Stimulated activated CD8-positive, alpha-beta memory T cell treated with anti-CD3 and anti-CD28 coated beads, Interleukin-7, amount 100 ng/mL, for 48 hours (primary cell): ENCODE data around the gene TPCN2.
A peak's percentile ranks its signal among the peaks of the same experiment; 100 is the strongest.

Experiments
- DNase-seq, 2 donors: peaks; one replicate each; pipeline ENCODE4 v3.0.0-alpha.2; 2020; ENCODE audit warnings: low read depth in 1 of 2; ENCODE audit errors: extremely low read depth in 1 of 2

Gene TPCN2

DNA sequence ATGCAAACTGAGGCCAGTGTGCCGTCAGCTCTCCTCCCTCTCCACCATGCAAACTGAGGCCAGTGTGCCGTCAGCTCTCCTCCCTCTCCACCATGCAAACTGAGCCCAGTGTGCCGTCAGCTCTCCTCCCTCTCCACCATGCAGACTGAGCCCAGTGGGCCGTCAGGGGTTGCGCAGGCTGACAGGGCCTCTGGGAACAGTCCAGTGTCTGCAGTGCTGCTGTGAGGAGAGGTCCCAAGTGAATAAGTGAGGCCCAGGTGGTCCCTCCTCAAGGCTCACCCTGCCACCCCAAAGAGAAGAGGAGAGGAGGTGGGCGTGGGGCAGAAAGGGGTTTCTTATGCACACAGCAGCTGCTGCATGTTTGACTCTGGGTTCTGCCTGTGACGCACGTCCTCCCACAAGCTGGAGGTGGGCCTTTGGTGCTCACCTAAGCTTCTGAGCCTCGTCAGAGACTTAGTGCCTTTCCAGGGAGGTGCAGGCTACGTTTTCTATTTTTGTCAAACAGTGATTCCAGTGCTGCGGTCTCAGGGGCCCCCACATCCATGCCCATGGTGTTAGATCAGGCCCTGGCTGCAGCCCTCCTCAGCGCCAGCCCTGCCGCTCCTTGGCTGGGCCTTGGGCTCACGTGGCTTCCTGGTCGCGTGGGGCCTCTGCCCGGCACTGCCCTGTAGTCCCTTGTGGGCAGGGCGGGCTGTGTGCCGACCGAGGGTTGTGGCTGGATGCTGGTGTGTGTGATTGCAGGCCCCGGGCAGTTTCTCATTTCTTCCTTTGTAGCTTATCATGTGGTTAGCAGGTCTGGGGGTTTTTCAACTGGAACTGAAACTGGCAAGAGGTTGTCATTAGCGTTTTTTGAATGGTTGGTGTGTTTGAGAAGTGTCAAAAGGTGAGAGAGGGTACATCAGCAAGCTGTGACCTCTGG, 7.1 kb downstream of the TPCN2 start:
- DNase-seq = peak in 1 of 2 donors; percentile 44

DNA sequence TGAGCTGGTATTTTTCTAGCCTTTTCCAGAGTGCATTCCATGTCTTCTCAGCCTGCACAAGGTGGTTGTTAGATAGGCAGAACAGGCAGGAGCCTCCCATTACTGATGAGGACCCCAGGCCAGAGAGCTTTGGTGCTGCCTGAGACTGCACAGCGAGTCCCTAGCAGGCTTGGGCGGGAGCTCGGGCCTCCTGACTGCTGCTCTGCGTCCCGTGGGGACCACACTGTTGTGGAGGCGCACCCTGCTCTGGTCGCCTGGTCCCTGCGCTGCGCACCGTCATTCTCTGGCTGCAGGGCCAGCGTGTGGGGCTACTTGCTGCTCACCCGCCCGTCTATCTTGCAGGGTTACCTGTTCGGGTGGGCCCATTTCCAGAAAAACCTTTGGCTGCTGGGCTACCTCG, 8.5 kb downstream of the TPCN2 start:
- DNase-seq = no peak

DNA sequence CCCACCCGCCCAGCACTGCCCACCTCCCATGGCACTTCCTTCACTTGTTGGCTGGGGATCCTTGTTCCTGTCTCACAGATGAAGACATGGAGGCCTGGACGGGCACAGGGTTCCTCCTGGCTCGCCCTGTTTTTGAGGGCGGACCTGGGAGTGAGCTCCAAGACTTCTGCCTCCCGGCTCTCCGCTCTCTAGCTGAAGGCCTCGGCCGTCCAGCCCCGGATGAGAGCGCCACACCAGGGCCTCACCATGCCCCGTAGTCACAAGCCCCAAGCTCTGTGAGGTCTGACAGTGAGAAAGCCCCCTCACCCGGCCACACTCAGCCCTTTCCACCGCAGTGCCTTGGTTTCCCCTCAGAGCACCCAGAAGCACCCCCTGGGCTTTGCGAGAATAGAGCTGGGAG, 9.1 kb downstream of the TPCN2 start:
- DNase-seq = no peak

DNA sequence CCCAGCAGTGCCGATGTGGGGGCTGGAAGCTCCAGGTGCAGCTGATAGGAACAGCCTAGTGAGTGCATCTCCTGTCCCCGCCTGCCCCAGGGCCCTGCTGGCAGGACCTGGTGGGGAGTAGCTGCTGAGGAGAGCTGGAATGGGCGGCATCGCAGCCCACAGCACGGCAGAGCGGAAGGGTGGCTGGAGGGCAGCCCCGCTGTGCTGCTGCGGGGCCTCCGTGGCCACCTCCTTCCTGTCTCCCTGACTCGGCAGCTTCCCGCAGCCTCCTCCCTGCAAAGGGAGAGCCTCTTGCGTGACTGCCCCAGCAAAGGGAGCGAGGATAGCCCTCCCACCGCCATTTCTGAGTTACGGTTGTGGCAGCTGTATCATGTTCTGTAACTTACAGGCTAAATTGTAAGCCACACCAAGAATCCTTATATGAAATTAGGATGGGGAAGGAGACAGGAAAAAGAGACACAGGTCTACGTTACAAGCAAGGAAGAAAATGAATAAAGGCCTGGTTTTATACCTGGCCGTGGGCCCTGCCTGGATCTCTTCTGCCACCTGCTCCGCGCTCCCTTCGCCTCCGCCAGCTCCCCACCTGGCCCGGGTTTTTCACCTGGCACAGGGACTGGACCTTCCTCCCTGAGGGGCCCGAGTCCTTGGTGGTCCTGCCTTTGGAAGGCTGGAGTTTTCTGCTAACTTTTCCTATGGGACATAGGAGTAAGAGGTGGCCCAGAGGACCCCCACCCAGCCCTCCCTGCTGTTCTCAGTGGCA, 10.0 kb downstream of the TPCN2 start:
- no peak for DNase-seq

DNA sequence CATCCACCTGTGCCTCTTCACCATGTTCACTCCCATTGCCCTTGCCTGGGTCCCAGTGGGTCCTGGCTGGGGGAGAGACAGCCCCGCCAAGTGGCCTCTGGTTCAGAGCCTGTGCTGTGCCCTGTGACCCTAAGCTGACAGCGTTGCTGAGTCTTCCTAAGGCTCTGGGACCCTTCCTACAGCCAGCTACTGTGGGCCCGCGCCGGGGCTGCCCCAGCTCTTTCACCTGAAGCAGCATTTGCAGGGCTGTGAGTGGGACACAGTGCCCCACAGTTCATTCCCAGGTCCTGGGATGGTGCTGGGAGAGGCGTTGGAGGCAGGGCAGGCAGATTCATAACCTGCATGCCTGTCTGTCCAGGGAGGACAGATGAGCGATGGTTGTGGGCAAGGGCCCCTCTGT, 10.7 kb downstream of the TPCN2 start:
- DNase-seq = no peak

DNA sequence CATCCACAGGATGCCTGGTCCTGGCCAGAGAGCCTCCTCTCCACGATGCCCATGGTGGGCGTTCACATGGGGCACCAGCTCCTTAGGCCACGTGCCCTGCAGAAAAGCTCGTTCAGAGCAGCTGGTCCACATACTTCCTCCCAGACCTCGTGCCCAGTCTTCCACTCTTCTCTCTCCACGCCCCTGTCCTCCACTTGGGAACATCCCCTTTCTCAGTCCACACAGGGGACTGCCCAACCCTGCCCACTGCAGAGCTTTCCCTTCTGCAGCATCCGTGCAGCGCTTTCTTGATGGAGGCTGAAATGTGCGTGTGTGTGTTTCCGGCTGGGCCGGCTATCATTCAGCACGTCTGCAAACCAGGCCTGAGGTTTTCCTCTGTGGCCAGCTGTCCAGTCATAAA, 11.3 kb downstream of the TPCN2 start:
- no peak for DNase-seq

DNA sequence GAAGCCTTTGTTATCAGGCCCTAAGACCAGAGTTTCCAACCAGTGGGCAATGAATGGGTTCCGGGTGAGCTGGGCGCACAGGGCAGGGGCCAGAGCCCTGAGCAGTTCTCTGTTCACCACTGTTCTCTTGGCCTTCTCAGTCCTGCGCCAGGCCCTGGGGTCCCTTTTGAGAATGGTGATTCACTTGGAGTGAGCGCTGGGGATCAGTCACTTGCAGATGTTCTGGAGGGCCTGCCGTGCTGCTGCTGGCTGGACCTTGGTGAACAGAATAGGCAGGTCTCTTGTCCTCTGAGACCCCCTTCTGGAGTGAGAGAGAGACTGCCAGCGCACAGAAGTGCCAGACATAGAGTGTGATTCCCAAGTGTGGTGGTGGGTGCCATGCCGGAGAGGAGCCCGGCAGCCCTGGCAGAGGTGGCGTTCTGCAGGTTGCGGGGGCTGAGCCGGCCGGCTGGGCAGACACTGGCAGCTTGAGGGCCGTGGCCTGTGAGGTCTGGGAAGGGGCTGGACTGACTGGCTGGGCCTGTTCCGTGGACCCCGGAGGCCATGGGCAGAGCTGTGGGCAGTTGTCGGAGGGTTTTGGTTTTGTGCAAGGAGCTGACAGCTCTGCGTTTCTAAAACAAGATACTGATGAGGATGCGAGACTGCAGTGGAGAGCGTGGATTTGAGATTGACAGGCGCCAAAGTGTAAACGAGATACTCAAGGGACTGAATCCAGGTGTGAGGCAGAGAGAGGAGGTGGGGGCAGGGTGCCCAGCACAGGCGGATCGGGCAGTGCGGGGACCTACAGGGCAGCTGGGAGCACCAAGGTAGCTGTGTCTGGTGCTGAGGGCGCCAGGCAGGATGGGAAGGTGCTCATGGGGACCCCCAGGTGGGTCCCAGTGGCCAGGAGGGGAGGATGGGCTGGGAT, 12.3 kb downstream of the TPCN2 start:
- DNase-seq = no peak

DNA sequence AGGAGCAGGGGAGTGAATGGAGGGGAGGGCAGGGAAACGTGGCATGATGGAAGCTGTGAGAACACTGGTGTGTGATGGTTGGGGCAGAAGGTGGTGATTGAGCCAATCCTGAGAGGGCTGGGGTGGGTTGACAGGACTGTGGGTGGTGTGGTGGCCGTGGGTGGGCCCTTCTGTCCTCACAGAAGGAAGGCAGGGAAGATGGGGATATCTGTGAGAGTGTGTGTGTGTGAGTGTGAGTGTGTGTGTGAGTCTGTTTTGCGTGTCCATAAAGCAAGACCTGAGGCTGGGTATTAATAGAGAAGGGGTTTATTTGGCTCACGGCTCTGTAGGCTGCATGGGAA, 13.0 kb downstream of the TPCN2 start:
- DNase-seq = no peak

DNA sequence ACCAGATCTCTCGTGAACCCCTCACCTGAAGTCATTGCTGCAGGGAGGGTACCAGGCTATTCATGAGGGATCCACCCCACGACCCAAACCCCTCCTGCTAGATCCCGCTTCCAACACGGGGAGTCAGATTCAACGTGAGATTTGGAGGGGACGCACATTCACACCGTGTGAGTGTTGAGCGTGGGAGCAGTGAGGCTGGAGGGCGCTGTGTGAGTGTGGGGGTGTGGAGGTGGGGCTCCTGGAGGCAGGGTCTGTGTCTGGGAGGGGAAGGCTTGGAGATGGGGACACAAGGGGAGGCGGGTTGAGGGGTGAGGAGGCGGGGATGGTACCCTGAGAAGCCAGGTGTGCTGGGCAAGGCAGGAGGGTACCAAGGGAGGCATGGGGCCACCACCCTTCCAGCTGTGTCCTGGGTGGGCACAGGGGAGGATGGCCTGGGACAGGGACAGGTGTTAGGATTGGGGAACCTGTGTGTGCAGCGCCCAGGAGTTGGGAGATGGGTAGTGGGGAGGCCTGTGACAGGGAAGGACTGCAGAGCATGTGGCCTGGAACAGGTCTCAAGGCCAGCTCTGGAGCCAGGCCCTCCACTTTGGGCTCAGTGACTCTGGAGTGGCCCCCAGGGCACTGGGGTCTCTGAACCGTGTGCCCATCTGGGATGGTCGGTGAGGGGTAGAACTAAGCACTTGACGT, 13.6 kb downstream of the TPCN2 start:
- no peak for DNase-seq

DNA sequence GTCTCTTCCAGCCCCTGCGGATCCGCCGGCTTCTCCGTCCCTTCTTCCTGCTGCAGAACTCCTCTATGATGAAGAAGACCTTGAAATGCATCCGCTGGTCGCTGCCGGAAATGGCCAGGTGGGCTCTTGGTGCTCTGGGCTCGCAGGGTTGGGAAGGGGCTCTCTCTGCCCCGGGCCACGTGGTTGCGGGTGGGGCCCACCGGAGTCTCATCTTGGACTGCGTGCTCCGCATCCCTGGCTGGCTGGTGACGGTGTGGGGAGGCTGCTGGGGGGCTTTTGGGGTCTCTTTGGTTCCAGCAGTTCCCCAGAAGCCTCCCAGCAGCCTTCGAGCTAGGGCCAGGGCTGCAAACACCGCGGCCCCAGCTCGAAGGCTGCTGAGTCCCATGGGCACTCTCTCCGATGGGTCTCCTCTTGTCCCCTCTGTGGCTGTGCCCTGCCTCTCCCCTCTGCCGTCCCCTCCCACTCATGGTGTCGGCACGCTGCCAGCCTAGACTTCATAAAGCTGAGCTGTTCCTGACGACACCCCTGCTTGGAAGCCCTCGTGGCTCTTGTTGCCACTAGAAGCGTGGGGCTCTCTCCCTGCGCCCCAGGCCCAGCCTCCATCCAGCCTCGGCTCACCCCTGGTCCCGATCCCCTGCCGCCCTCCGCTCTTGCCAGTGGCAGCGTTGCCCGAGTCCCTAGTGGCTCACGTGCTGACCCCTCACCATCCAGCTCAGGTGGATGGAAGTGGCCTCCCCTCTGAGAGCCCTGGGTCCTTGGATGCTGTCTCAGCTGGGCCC, 14.3 kb downstream of the TPCN2 start:
- no peak for DNase-seq

DNA sequence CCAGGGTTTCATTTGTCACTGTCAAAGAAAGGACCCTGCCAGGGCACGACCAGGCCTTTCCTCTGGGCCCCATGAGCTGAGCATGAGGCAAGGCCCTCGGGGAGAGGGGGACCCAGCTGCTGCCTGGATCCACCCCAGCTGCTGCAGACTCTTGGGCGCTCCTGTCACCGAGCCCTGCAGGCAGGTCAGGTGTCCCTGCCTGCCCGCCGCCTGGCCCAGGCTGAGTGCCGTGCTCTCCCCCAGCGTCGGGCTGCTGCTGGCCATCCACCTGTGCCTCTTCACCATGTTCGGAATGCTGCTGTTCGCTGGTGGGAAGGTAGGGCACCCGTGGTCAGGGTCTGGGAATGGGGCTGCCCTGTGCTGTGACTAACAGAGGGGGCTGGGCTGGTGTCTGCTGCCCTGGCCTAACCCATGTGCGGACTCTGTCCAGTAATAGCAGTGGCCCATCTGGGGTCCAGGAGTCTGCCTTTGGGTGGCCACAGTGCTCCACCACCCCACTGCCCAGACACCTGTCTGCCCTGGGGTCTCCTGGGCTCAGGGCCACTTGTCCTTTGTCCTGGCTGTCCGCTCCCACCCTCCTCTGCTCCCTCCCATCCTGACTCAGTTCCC, 15.0 kb downstream of the TPCN2 start:
- DNase-seq = no peak

DNA sequence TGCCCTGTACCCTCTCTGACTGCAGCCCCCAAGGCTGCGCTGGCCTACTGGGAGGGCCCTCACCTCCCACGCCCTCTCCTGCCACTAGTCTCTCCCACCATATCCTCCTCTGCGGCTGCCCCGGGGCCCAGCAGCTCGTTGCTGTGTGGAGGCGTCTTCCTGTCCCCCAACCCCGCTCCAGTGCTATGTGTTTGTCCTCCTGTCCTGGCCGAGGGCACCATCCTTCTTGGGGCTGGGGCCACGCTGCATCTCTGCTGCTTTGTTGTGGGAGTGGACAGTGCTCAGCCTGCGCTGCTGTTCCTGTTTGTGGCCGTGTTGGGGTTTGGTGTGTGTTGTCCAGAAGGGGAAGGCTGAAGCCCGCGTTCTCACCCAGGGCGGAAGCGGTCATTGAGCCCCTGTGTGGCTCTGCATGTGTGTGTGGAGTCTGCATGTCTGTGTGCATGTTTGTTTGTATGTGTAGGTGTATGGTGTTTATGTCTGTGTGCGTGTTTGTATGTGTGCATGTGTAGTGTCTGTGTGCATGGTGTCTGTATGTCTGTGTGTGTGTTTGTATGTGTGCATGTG, 15.7 kb downstream of the TPCN2 start:
- DNase-seq = no peak

DNA sequence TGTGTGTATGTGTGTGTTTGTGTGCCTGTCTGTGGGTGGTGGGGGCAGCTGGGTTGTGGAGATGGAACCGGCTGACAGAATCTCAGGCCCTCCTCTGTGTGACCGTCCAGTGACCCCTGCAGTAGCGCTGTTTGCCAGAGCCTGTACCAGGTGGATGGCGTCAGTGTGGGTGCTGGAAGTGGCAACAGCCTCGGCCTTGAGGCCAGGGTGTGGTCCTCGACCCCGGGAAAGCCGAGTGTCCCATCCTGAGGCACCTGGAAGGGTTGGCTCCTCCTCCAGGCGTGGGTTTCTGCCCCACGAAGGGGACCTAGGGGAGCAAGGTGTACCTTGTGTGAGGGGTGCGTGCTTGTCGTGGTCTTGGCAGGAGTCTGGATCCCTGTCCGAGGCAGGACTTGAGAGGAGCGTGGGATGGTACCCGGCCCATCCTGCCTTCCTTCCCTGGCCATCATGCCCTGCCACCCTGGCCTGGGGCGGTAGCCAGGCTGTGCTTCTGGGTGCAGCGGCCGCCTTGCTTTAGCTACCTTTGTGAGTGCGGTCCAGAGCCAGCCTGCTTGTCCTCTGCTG, 16.5 kb downstream of the TPCN2 start:
- no peak for DNase-seq

DNA sequence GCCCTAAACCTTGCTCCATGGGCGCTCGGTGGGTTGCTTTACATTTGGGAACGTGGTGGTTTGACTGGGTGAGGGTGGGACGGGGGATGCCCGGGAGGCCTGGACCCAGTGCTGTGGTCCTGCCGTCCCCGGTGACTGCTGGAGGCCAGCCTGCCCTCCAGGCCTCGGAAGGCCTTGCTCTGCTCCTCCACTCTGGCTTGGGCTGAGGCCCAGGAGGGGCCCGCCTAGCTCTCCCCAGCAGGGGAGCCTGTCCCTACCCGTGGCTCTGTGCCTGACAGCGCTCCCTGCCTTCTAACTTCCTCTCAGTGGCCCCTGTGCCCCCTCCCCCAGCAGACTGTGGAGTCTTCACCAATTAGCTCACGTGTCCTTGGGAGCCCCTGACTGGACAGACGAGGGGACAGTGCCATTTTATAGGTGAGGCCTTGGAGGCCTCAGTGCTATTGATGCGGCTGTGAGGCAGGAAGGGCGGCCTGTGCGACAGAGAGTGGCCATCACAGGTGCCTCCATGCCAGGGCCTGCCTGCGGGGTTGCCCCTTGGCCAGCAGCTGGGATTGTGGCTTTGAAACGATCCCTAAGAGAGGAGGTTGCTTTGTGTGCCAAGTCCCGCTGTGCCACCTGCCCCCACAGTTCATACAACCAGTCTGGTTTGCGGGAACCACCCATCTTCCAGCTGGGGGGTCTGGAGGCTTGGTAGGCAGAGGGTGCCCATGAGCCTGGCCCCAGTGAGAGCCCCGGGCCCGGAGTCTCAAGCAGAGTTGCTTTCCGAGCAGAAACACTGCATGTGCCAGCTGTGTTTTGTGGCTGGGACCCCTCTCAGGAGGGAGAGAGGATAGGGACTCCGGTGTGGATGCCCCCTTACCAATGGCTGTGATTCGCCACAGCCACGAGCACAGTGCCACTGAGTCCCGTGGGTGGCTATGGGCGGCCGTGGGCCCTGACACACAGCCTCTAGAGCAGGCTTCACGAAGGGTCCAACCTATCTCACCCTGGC, 17.7 kb downstream of the TPCN2 start:
- no peak for DNase-seq

DNA sequence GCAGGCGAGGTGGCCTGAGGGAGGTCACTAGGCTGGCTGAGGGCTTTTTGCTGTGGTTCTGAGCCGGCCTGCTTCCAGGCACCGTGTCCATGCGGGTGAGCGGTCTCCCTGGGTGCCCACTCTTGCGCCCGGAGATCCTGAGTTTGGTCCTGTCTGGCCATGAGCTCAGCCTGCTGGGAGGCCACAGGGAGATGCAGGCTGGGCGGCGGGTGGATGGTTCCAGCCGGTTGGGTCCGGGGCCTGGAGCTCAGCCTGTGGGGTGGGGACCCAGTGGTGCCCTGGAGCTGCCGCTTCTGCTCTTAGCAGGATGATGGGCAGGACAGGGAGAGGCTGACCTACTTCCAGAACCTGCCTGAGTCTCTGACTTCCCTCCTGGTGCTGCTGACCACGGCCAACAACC, 18.5 kb downstream of the TPCN2 start:
- no peak for DNase-seq

DNA sequence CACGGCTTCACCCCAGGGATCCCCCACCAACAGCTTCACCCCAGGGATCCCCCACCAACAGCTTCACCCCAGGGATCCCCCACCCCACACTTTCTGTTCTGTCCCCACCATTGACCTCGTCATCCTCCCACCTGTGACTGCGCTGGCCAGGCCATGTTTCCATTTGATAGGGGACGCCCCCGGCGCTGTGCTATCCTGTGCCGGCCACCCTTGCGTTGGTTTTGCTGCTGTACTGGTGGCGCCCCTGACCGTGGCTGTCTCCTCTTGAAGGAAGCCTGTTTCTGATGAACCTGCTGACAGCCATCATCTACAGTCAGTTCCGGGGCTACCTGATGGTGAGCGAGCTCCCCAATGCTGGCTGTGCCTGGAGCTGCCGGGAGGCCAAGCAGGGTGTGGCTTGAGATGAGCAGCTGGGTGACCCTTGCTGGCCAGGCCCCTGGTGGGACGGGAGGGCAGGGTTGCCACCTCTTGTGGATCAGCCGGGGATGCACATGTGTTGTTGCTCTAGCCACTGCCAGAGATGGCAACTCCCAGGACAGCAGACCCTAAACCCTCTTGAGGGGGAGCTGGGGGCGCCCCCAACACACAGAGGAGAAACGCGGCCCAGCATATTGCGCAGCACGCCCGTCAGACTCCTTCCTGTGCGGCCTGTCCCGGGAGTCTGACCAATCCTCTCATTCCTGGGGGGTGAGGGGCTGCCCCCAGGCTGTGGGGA, 22.5 kb downstream of the TPCN2 start:
- no peak for DNase-seq

DNA sequence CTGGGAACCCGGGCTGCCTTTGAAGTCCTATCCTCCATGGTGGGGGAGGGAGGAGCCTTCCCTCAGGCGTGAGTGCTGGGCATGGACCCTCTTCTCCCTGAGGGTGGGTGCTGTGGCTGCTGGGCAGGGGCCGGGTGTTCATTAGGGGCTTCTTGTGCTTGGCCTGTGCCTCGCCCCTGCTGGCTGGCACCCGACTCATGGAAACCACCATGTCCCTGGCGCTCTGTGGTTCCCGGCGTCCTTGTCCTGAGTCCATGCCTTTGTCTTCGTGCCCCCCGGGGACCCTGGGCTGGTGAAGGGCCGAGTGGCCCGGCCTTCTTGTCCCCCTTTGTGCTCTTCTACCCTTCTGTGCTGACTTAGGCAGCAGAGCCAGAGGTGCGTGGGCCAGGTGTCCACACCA, 23.2 kb downstream of the TPCN2 start:
- DNase-seq = no peak
